ENCODE data around the gene CUBN. TPM values are rescaled to one million over a fixed set of nuclear protein-coding genes. Genes with fewer than 3 reads are reported as not detected.
A peak's percentile ranks its signal among the peaks of the same experiment; 100 is the strongest.

CUBN gene
- total and polyA plus RNA-seq, 9 of the 15 experiments (the other 6 are each of a cell fraction or from before 2014, with no cell fraction given), result 0.04 to 0.33 (median 0.09) TPM

- TF ChIP-seq PRDM10 (IDR thresholded peaks at IDR 0.05; ENCODE audit: partially characterized antibody) (no peak), ZNF318 (IDR thresholded peaks at IDR 0.05; ENCODE audit: borderline replicate concordance in 1 of 2, low read depth in 1 of 2) (peak in 1 of 2 experiments; percentile 70; a peak in 2 of 4 replicates), PCBP1 (IDR thresholded peaks at IDR 0.05; ENCODE audit: low read depth, low read length, poor library complexity, severe bottlenecking) (no peak), AFF1 (IDR thresholded peaks at IDR 0.05; ENCODE audit: low read depth in 1 of 2, partially characterized antibody in 2 of 2) (no peak), CC2D1A (IDR thresholded peaks at IDR 0.05) (peak; percentile 74), EP300 (IDR thresholded peaks at IDR 0.05; ENCODE audit: low read length) (peak; percentile 50; the same call in 1 of the 2 replicates), PHB2 (IDR thresholded peaks at IDR 0.05; ENCODE audit: low read depth) (no peak), MAFF (IDR thresholded peaks at IDR 0.05; ENCODE audit: low read length) (peak; percentile 85)
These were observed 238.0 kb downstream of the CUBN start (continued) for GRCh38 chr10:16891375-16892313.

Measured in K562 (cell line).